HG02885 (cell line): ENCODE results near the gene NEDD4L.
A peak's percentile ranks its signal among the peaks of the same experiment; 100 is the strongest.

ENCODE experiments used
- ATAC-seq: cut with Tn5 transposase; IDR thresholded peaks from one replicate; pipeline ENCODE4 v1.9.1; 2021; ENCODE audit warnings: mild to moderate bottlenecking; ENCODE audit not compliant: unreplicated experiment, poor library complexity

The NEDD4L gene

GRCh38 chr18:58026395-58026794 is 17.6 kb upstream of the NEDD4L start:
- no peak for ATAC-seq

- ATAC-seq, result no peak
These were observed 17.2 kb upstream of the NEDD4L start for GRCh38 chr18:58026857-58027256.

GRCh38 chr18:58027341-58027740 is 16.7 kb upstream of the NEDD4L start:
- ATAC-seq, result no peak

GRCh38 chr18:58028109-58028784 is 15.8 kb upstream of the NEDD4L start:
- no peak for ATAC-seq

- ATAC-seq, result no peak
These were observed 11.8 kb upstream of the NEDD4L start for GRCh38 chr18:58032233-58032632.

GRCh38 chr18:58033216-58033615 is 10.8 kb upstream of the NEDD4L start:
- ATAC-seq, result no peak

GRCh38 chr18:58034370-58034769 is 9.7 kb upstream of the NEDD4L start:
- ATAC-seq, result no peak

GRCh38 chr18:58037163-58037562 is 6.9 kb upstream of the NEDD4L start:
- ATAC-seq, result no peak

- peak; percentile 55 for ATAC-seq
These were observed 6.0 kb upstream of the NEDD4L start for GRCh38 chr18:58038063-58038462.

- no peak for ATAC-seq
These were observed 2.4 kb upstream of the NEDD4L start for GRCh38 chr18:58041633-58042032.

- no peak for ATAC-seq
These were observed 1.1 kb upstream of the NEDD4L start for GRCh38 chr18:58042826-58043490.

GRCh38 chr18:58044370-58045241 is 580 bp downstream of the NEDD4L start:
- peak; percentile 46 for ATAC-seq

- ATAC-seq, result no peak
These were observed 1.4 kb downstream of the NEDD4L start for GRCh38 chr18:58045242-58046092.

- no peak for ATAC-seq
These were observed 2.2 kb downstream of the NEDD4L start for GRCh38 chr18:58046093-58046793.

- no peak for ATAC-seq
These were observed 2.9 kb downstream of the NEDD4L start for GRCh38 chr18:58046794-58047555.

- ATAC-seq, result no peak
These were observed 3.5 kb downstream of the NEDD4L start for GRCh38 chr18:58047556-58047882.

GRCh38 chr18:58048081-58048642 is 4.1 kb downstream of the NEDD4L start:
- no peak for ATAC-seq

GRCh38 chr18:58049000-58049688 is 5.1 kb downstream of the NEDD4L start:
- ATAC-seq, result no peak
